Upper lobe of right lung (tissue), 1 donor: Measurements from ENCODE around the gene TMEM192. TPM values are rescaled to one million over a fixed set of nuclear protein-coding genes. Genes with fewer than 3 reads are reported as not detected.
"Not testable (repeated sequence)": the region's sequence is repeated elsewhere in the genome, so short reads cannot be mapped to it uniquely, and the experiment has no call there.

ENCODE experiments used
- ATAC-seq: fragments of 200-7000 bp; cut with Tn5 transposase; one replicate; pipeline ENCODE4 v1.9.1; 2020; ENCODE audit warnings: mild to moderate bottlenecking, moderate library complexity
- DNase-seq: peaks from one replicate; pipeline ENCODE4 v3.0.0-alpha.2; 2020
- H3K27ac ChIP-seq: fragments of 200-600 bp; one replicate; pipeline ENCODE4 v1.8.0; 2022
- H3K27me3 ChIP-seq: fragments of 200-600 bp; one replicate; pipeline ENCODE4 v1.8.0; 2022; ENCODE audit warnings: mild to moderate bottlenecking
- H3K36me3 ChIP-seq: fragments of 200-600 bp; one replicate; pipeline ENCODE4 v1.8.0; 2022
- H3K4me1 ChIP-seq: fragments of 200-600 bp; one replicate; pipeline ENCODE4 v1.8.0; 2022
- H3K4me3 ChIP-seq: fragments of 200-600 bp; one replicate; pipeline ENCODE4 v1.8.0; 2022; ENCODE audit warnings: mild to moderate bottlenecking
- H3K9me3 ChIP-seq: fragments of 200-600 bp; one replicate; pipeline ENCODE4 v1.8.0; 2022
- intact Hi-C: fragments of 100-400 bp; cut with DNase I; formaldehyde crosslinking; loops from one replicate; pipeline ENCODE4 v1.11.0; 2022
- total RNA-seq: library from RNA; stranded (reverse); fragmentation: NEBNext Ultra II Directional; extraction: Animal tissue kit (Norgen Biotek cat#: 25700); gene quantifications from one replicate; pipeline ENCODE4 v1.2.1, GENCODE V29; 2021
- TF ChIP-seq, protein P1 (sequence below): fragments of 200-600 bp; IDR thresholded peaks from one replicate; pipeline ENCODE4 v1.8.0; 2022; ENCODE audit warnings: antibody characterized with exemption
- donor health status: DM: no; HTN: yes; CAD: no; lungs with severe emphysema.

Gene TMEM192
- total RNA-seq, 1 donor from 2014 or later = 26.5 TPM

DNA sequence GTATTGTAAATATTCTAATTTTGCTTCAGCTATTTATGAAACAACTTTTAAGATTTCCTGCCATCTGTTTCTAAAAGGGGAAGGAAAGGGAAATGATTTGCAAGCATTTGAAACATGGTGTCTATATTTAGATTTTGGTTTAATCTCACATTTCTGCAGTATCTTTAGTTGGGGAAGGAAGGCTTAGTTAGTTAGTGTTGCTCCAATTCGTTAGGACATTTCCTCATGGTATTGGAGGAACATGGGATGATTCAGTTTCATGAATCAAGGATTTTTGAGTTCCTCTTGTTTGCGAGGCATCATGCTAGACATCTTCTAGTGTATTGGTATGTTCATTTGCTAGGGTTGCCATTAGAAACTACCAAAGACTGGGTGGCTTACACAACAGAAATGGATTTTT lies 20.5 kb upstream of the TMEM192 start:
- no peaks in the 10 kb centered on the region for H3K9me3 ChIP-seq
- ATAC-seq = peak; percentile 68
- TF ChIP-seq, protein P1, sequence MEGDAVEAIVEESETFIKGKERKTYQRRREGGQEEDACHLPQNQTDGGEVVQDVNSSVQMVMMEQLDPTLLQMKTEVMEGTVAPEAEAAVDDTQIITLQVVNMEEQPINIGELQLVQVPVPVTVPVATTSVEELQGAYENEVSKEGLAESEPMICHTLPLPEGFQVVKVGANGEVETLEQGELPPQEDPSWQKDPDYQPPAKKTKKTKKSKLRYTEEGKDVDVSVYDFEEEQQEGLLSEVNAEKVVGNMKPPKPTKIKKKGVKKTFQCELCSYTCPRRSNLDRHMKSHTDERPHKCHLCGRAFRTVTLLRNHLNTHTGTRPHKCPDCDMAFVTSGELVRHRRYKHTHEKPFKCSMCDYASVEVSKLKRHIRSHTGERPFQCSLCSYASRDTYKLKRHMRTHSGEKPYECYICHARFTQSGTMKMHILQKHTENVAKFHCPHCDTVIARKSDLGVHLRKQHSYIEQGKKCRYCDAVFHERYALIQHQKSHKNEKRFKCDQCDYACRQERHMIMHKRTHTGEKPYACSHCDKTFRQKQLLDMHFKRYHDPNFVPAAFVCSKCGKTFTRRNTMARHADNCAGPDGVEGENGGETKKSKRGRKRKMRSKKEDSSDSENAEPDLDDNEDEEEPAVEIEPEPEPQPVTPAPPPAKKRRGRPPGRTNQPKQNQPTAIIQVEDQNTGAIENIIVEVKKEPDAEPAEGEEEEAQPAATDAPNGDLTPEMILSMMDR = no peak
- no peak for DNase-seq
- H3K4me3 ChIP-seq = no peak overlapping the region
- intact Hi-C loops = loop anchor here (5.0 kb wide), 1 partner anchor 209 kb away; no protein-coding TSS in a partner anchor
- no peak overlapping the region for H3K27ac ChIP-seq
- peaks cover 8% of the 10 kb centered on the region for H3K4me1 ChIP-seq
- no peaks in the 10 kb centered on the region for H3K36me3 ChIP-seq
- no peaks in the 10 kb centered on the region for H3K27me3 ChIP-seq

DNA sequence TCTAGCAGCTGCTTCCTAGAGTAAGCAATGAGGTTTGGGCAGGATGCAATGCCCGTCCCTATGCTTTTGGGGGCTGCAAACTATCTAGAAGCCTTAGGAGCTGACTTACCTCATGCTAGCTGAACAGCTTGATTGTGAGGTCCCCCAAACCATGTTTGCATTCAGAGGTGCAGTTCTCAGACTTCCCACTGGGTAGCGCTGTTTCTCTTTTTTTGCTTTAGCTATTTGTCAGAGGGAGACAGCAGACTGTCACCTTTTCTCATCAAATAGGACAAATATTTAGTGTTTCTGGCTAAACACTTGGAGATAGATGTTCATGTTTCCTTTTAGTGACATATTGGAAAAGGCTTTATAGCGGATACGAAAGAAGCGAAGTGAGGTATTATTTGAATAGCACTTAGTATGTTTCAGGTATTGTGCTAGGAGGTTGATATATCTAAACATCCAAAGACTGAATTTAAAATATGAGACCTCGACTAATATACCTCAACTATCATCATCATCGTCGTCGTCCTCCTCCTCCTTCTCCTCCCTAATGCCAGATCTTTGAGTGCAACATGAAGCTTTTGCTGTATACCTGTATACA lies 18.7 kb upstream of the TMEM192 start:
- H3K36me3 ChIP-seq = no peaks in the 10 kb centered on the region
- TF ChIP-seq, protein P1 = peak; percentile 90
- peaks cover 8% of the 10 kb centered on the region for H3K4me1 ChIP-seq
- intact Hi-C loops = loop anchor here (5.0 kb wide), 1 partner anchor 211 kb away; no protein-coding TSS in a partner anchor
- H3K27ac ChIP-seq = no peak overlapping the region
- ATAC-seq (peak; percentile 91), DNase-seq (no peak)
- H3K27me3 ChIP-seq = no peaks in the 10 kb centered on the region
- H3K4me3 ChIP-seq = no peak overlapping the region
- H3K9me3 ChIP-seq = no peaks in the 10 kb centered on the region

DNA sequence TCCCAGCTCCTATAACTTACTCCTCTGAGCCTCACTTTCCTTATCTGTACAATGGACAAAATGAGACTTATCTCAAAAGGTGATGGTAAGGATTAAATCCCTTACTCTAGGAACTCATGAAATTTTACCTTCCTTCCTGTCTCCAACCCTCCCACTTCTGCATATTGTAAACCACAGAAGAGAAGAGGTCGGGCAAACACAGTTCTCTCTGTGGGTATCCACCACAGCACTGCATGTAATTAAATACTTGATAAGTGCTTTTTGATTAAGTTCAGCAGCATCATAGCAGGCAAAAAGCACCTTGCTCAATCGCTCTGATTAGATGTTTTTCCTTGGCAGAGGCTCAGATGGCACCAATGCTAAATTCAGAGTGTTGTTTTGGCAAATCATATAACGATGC lies 17.3 kb upstream of the TMEM192 start:
- no peak for DNase-seq
- Histone ChIP-seq H3K27me3 (no peaks in the 10 kb centered on the region), H3K4me1 (peaks cover 8% of the 10 kb centered on the region), H3K36me3 (no peaks in the 10 kb centered on the region), H3K4me3 (no peak overlapping the region), H3K27ac (no peak overlapping the region), H3K9me3 (no peaks in the 10 kb centered on the region)
- TF ChIP-seq, protein P1 = no peak
- ATAC-seq = no peak
- intact Hi-C loops = loop anchor here (5.0 to 10.0 kb wide), 2 partner anchors 212 to 335 kb away; no protein-coding TSS in a partner anchor

DNA sequence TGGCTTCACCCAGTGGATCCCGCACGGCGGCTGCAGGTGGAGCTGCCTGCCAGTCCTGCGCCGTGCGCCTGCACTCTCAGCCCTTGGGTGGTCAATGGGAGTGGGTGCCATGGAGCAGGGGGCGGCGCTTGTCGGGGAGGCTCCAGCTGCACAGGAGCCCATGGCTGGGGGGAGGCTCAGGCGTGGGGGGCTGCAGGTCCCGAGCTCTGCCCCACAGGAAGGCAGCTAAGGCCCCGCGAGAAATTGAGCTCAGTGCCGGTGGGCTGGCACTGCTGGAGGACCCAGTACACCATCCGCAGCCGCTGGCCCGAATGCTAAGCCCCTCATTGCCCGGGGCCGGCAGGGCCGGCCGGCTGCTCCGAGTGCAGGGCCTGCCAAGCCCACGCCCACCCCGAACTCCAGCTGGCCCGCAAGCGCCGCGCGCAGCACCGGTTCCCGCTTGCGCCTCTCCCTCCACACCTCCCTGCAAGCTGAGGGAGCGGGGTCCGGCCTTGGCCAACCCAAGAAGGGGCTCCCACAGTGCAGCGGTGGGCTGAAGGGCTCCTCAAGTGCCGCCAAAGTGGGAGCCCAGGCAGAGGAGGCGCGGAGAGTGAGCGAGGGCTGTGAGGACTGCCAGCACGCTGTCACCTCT lies 13.3 kb upstream of the TMEM192 start:
- not testable (repeated sequence) for H3K36me3 ChIP-seq, DNase-seq, H3K27ac ChIP-seq, H3K4me1 ChIP-seq, H3K27me3 ChIP-seq, H3K9me3 ChIP-seq, H3K4me3 ChIP-seq, ATAC-seq
- intact Hi-C loops = loop anchor here (10.0 kb wide), 1 partner anchor 339 kb away; no protein-coding TSS in a partner anchor

DNA sequence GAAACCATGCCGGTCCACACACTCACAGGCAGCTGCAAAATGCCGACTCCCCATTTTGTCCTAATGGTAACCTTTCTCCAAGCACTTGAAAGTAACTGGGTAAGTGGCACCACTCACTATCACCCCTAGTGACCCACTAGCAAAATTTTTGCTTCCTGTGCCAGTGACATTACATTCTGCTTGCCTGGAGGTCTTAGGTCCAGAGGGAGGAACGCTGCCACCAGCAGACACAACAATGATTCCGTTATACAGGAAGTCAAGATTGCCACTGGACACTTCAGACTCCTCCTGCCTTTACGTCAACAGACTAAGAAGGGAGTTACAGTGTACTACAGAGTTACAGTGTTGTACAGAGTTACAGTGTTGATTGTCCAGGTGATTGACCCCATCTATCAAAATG lies 11.8 kb upstream of the TMEM192 start:
- H3K27ac ChIP-seq = no peak overlapping the region
- ATAC-seq (no peak), DNase-seq (no peak)
- H3K4me3 ChIP-seq = no peak overlapping the region
- H3K36me3 ChIP-seq = no peaks in the 10 kb centered on the region
- TF ChIP-seq, protein P1 = no peak
- no peaks in the 10 kb centered on the region for H3K9me3 ChIP-seq
- H3K4me1 ChIP-seq = no peaks in the 10 kb centered on the region
- intact Hi-C loops = loop anchor here (10.0 kb wide), 1 partner anchor 340 kb away; no protein-coding TSS in a partner anchor
- no peaks in the 10 kb centered on the region for H3K27me3 ChIP-seq

- DNase-seq = no peak
- intact Hi-C loops = no loop called here
- no peak for ATAC-seq
- H3K27ac ChIP-seq = no peak overlapping the region
- no peaks in the 10 kb centered on the region for H3K36me3 ChIP-seq
- TF ChIP-seq, protein P1 = no peak
- no peak overlapping the region for H3K4me3 ChIP-seq
- H3K27me3 ChIP-seq = no peaks in the 10 kb centered on the region
- H3K9me3 ChIP-seq = no peaks in the 10 kb centered on the region
- H3K4me1 ChIP-seq = peaks cover 4% of the 10 kb centered on the region
These were observed 5.7 kb upstream of the TMEM192 start for GRCh38 chr4:165118256-165118909.
